Measurements from ENCODE around the gene BCL11A.

- TF ChIP-seq CTCF (IDR thresholded peaks at IDR 0.05) (no peak), POLR2A (IDR thresholded peaks at IDR 0.05) (no peak)
Observed at GRCh38 chr2:60479226-60480088, 74.0 kb downstream of the BCL11A start.
